Trophoblast cell (in vitro differentiated cells and primary cell): ENCODE data around the gene TAF4.

Experiments
- DNase-seq, 2 donors: peaks; one replicate each; pipeline ENCODE4 v3.0.0-alpha.2; 2016
- H2AFZ ChIP-seq: 2 replicates; pipeline ENCODE4 v1.6.1; 2013; ENCODE audit warnings: low read length, moderate library complexity, mild to moderate bottlenecking; ENCODE audit not compliant: insufficient read depth, poor library complexity
- H2AK5ac ChIP-seq: 2 replicates; pipeline ENCODE4 v1.6.1; 2013; ENCODE audit warnings: mild to moderate bottlenecking, low read length
- H2BK120ac ChIP-seq: 2 replicates; pipeline ENCODE4 v1.6.1; 2013; ENCODE audit warnings: low read length, mild to moderate bottlenecking, moderate library complexity; ENCODE audit not compliant: insufficient read depth, poor library complexity
- H2BK12ac ChIP-seq: 2 replicates; pipeline ENCODE4 v1.6.1; 2013; ENCODE audit warnings: mild to moderate bottlenecking, low read length, moderate library complexity
- H2BK5ac ChIP-seq: 2 replicates; pipeline ENCODE4 v1.6.1; 2013; ENCODE audit warnings: low read length, low read depth, moderate library complexity, mild to moderate bottlenecking; ENCODE audit not compliant: poor library complexity
- H3K14ac ChIP-seq: 2 replicates; pipeline ENCODE4 v1.6.1; 2013; ENCODE audit warnings: mild to moderate bottlenecking, low read length
- H3K18ac ChIP-seq: 2 replicates; pipeline ENCODE4 v1.6.1; 2013; ENCODE audit warnings: mild to moderate bottlenecking, low read length
- H3K23ac ChIP-seq: 2 replicates; pipeline ENCODE4 v1.6.1; 2013; ENCODE audit warnings: low read length
- H3K27ac ChIP-seq: 2 replicates; pipeline ENCODE4 v1.5.1; 2013; ENCODE audit warnings: low read depth, mild to moderate bottlenecking, inconsistent platforms, low read length, moderate library complexity
- H3K27me3 ChIP-seq: 2 replicates; pipeline ENCODE4 v1.6.1; 2013; ENCODE audit warnings: inconsistent platforms, mild to moderate bottlenecking, low read length, moderate library complexity; ENCODE audit not compliant: insufficient read depth
- H3K36me3 ChIP-seq, 2 experiments: 1 replicate in 1 of 2; 2 replicates in 1 of 2; pipeline ENCODE4 v1.6.1; 2013; ENCODE audit warnings: low read length in 2 of 2, mild to moderate bottlenecking in 2 of 2, moderate library complexity in 1 of 2; ENCODE audit not compliant: insufficient read depth in 2 of 2, control insufficient read depth in 1 of 2
- H3K4ac ChIP-seq: 2 replicates; pipeline ENCODE4 v1.6.1; 2013; ENCODE audit warnings: low read depth, mild to moderate bottlenecking, low read length, moderate library complexity
- H3K4me1 ChIP-seq, 2 experiments: 1 replicate in 1 of 2; 2 replicates in 1 of 2; pipeline ENCODE4 v1.6.1; 2013; ENCODE audit warnings: low read length in 2 of 2, mild to moderate bottlenecking in 2 of 2, moderate library complexity in 1 of 2; ENCODE audit not compliant: insufficient read depth in 2 of 2, control insufficient read depth in 1 of 2
- H3K4me2 ChIP-seq: 2 replicates; pipeline ENCODE4 v1.6.1; 2013; ENCODE audit warnings: inconsistent platforms, mild to moderate bottlenecking, low read length, moderate library complexity
- H3K4me3 ChIP-seq: 2 replicates; pipeline ENCODE4 v1.5.1; 2013; ENCODE audit warnings: mild to moderate bottlenecking, low read depth, low read length, inconsistent platforms
- H3K79me1 ChIP-seq: one replicate; pipeline ENCODE4 v1.6.1; 2013; ENCODE audit warnings: low read length
- H3K79me2 ChIP-seq: 2 replicates; pipeline ENCODE4 v1.6.1; 2013; ENCODE audit warnings: low read length, mild to moderate bottlenecking; ENCODE audit not compliant: control insufficient read depth, insufficient read depth, poor library complexity
- H3K9ac ChIP-seq: 2 replicates; pipeline ENCODE4 v1.6.1; 2013; ENCODE audit warnings: mild to moderate bottlenecking, low read length
- H3K9me3 ChIP-seq: 2 replicates; pipeline ENCODE4 v1.6.1; 2013; ENCODE audit warnings: low read depth, mild to moderate bottlenecking, control low read depth, inconsistent platforms, low read length; ENCODE audit not compliant: insufficient read depth
- H4K12ac ChIP-seq: 2 replicates; pipeline ENCODE4 v1.6.1; 2013; ENCODE audit warnings: low read depth, mild to moderate bottlenecking, low read length, moderate library complexity
- H4K8ac ChIP-seq: 2 replicates; pipeline ENCODE4 v1.6.1; 2013; ENCODE audit warnings: low read depth, mild to moderate bottlenecking, low read length, moderate library complexity
- H4K91ac ChIP-seq: one replicate; pipeline ENCODE4 v1.6.1; 2013; ENCODE audit warnings: low read depth, mild to moderate bottlenecking, low read length, moderate library complexity
- WGBS: extraction: QIAGEN DNeasy Blood & Tissue Kit; methylation state at CpG from one replicate; pipeline ENCODE4 v1.1.7; 2013; ENCODE audit warnings: missing lambda C conversion rate; ENCODE audit not compliant: insufficient read length, insufficient coverage; ENCODE audit errors: extremely low coverage; 5-methylcytosine and 5-hydroxymethylcytosine counted together

The TAF4 gene

DNA sequence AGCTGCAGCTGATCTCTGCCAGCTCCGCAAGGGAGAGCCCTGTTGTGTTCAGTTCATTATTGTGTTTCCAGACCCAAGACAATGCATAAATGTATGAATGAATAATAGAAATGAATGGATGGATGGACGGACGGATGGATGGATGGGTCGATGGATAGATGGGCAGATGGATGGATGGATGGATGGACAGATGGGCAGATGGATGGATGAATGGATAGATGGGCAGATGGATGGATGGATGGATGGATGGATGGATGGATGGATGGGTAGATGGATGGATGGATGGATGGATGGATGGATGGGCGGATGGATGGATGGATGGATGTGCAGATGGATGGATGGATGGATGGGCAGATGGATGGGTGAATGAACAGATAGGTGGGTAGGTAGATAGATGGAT, 39.9 kb upstream of the TAF4 start:
- Histone ChIP-seq H3K36me3 (no peaks in the 10 kb centered on the region), H3K4me1 (no peaks in the 10 kb centered on the region), H3K27ac (no peak overlapping the region), H3K18ac (no peak overlapping the region), H3K27me3 (no peaks in the 10 kb centered on the region), H4K91ac (no peak overlapping the region), H3K14ac (no peak overlapping the region), H3K4me3 (peak overlapping the region; percentile 39), H2BK5ac (no peak overlapping the region), H3K9ac (no peak overlapping the region), H3K79me2 (no peaks in the 10 kb centered on the region), H3K4ac (no peak overlapping the region), H4K12ac (no peak overlapping the region), H2BK120ac (no peak overlapping the region), H3K23ac (no peak overlapping the region), H3K9me3 (peaks cover 20% of the 10 kb centered on the region), H2AK5ac (no peak overlapping the region), H3K4me2 (no peak overlapping the region), H3K79me1 (no peaks in the 10 kb centered on the region), H2BK12ac (no peak overlapping the region), H2AFZ (no peak overlapping the region), H4K8ac (no peak overlapping the region)
- DNase-seq = no peak
- WGBS = 98% methylated on average over 3 of the region's 5 CpGs

DNA sequence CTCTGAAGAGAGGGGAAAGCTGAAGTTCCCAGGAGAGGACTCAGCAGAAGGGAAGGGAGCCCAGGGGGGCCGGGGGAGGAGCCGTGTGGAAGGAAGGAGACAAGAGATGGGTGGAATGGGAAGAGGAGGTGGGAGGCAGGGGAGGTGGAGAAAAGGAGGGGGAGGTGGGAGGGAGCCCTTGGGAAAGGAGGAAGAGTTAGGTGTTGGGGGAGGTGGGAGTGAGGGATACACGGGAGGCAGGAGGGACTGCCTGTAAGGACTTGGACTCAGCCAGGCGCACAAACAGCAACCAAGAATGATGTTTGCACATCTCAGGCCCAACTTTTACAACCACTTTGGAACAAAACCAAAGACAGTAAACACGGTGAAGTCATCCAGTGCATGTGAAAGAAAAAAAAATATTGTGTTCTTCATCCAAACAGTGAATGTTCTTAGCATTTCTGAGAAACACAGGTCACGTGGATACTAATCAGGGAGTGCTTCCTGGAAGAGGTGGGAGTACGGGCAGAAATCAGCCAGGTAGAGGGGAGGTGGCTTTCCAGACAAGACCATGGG, 39.2 kb upstream of the TAF4 start:
- H3K79me2 ChIP-seq = no peaks in the 10 kb centered on the region
- no peak overlapping the region for H4K8ac ChIP-seq
- DNase-seq = no peak
- no peaks in the 10 kb centered on the region for H3K27me3 ChIP-seq
- H3K18ac ChIP-seq = no peak overlapping the region
- no CpG with 5 or more reads among the region's 7 CpGs for WGBS
- no peak overlapping the region for H3K27ac ChIP-seq
- H2AFZ ChIP-seq = no peak overlapping the region
- no peak overlapping the region for H3K9ac ChIP-seq
- H3K9me3 ChIP-seq = peaks cover 22% of the 10 kb centered on the region
- no peak overlapping the region for H2AK5ac ChIP-seq
- no peak overlapping the region for H3K4me3 ChIP-seq
- H3K36me3 ChIP-seq = no peaks in the 10 kb centered on the region
- H3K4me2 ChIP-seq = no peak overlapping the region
- H3K4ac ChIP-seq = no peak overlapping the region
- H2BK120ac ChIP-seq = no peak overlapping the region
- no peak overlapping the region for H2BK5ac ChIP-seq
- H3K4me1 ChIP-seq = no peaks in the 10 kb centered on the region
- H2BK12ac ChIP-seq = no peak overlapping the region
- H4K91ac ChIP-seq = no peak overlapping the region
- H3K79me1 ChIP-seq = no peaks in the 10 kb centered on the region
- no peak overlapping the region for H3K14ac ChIP-seq
- H4K12ac ChIP-seq = no peak overlapping the region
- H3K23ac ChIP-seq = no peak overlapping the region

GRCh38 chr20:62104234-62104789, 38.6 kb upstream of the TAF4 start:
- Histone ChIP-seq H3K4me3 (no peak overlapping the region), H2AFZ (no peak overlapping the region), H3K18ac (no peak overlapping the region), H2BK120ac (no peak overlapping the region), H3K4me2 (no peak overlapping the region), H2BK12ac (no peak overlapping the region), H4K12ac (no peak overlapping the region), H3K27ac (no peak overlapping the region), H3K4ac (no peak overlapping the region), H4K91ac (no peak overlapping the region), H3K79me1 (no peaks in the 10 kb centered on the region), H3K27me3 (no peaks in the 10 kb centered on the region), H3K14ac (no peak overlapping the region), H3K9me3 (peaks cover 22% of the 10 kb centered on the region), H3K4me1 (no peaks in the 10 kb centered on the region), H3K23ac (no peak overlapping the region), H2BK5ac (no peak overlapping the region), H3K36me3 (no peaks in the 10 kb centered on the region), H3K79me2 (no peaks in the 10 kb centered on the region), H4K8ac (no peak overlapping the region), H2AK5ac (no peak overlapping the region), H3K9ac (no peak overlapping the region)
- DNase-seq = no peak
- no CpG with 5 or more reads among the region's 15 CpGs for WGBS

DNA sequence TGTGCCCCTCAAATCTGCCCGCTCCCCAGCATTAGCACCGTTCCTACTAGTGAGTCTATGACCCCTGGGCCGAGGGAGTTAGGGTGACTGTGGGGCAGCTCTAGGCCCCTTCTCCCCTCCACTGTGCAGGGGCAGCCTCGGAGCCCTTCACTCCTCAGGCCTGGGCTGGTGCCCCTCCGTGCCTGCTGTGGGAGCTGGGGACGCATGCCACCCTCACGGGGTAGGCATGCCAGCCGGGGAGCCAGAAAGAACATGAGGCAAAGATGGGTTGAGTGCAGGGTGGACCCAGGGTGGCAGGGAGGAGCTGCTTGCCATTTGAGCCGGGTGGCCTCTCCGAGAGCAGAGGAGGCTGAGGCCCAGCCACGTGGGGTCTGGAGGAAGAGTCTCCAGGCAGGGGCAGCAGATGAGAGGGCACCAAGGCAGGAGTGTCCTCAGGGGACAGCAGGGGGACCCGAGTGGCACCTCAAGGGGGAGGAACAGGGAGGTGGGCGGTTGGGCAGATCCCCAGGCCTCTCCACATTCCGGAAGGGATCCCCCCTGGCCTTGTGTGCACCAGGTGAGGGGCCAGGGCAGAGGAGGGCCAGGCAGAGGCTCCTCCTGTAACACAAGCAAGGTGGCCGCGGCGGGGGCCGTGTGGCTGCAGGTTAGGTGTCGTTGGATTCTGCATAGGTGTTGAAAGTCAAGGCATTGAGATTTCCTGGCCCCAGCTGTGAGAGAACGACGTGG, 38.0 kb upstream of the TAF4 start:
- H3K4me2 ChIP-seq = no peak overlapping the region
- no peak overlapping the region for H4K8ac ChIP-seq
- no peak overlapping the region for H3K4ac ChIP-seq
- H3K36me3 ChIP-seq = no peaks in the 10 kb centered on the region
- H2BK120ac ChIP-seq = no peak overlapping the region
- H3K79me1 ChIP-seq = no peaks in the 10 kb centered on the region
- H3K9me3 ChIP-seq = peaks cover 22% of the 10 kb centered on the region
- no peaks in the 10 kb centered on the region for H3K79me2 ChIP-seq
- no peak for DNase-seq
- H3K18ac ChIP-seq = no peak overlapping the region
- no peak overlapping the region for H3K27ac ChIP-seq
- no peaks in the 10 kb centered on the region for H3K27me3 ChIP-seq
- no peak overlapping the region for H3K4me3 ChIP-seq
- H3K23ac ChIP-seq = no peak overlapping the region
- H4K12ac ChIP-seq = no peak overlapping the region
- no peak overlapping the region for H2BK5ac ChIP-seq
- H3K4me1 ChIP-seq = no peaks in the 10 kb centered on the region
- H2AFZ ChIP-seq = no peak overlapping the region
- H3K14ac ChIP-seq = no peak overlapping the region
- no peak overlapping the region for H4K91ac ChIP-seq
- no peak overlapping the region for H2BK12ac ChIP-seq
- H2AK5ac ChIP-seq = no peak overlapping the region
- H3K9ac ChIP-seq = no peak overlapping the region
- no CpG with 5 or more reads among the region's 21 CpGs for WGBS
